ENCODE data around the gene FIS1. TPM values are rescaled to one million over a fixed set of nuclear protein-coding genes. Genes with fewer than 3 reads are reported as not detected.

Gene FIS1
- total RNA-seq, 1 donor from 2014 or later: 140 TPM

GRCh38 chr7:101232141-101232850 is 12.6 kb downstream of the FIS1 start:
- H3K9ac ChIP-seq (ENCODE audit: low read length): no peak overlapping the region
- FAIRE-seq: no peak
- H2AFZ ChIP-seq (ENCODE audit: low read depth, low read length): no peak overlapping the region
- Mint-ChIP-seq H3K27ac (ENCODE audit: unreplicated experiment) (peak overlapping the region; percentile 8), H3K9me3 (ENCODE audit: unreplicated experiment) (no peaks in the 10 kb centered on the region), H3K4me1 (ENCODE audit: low read depth, unreplicated experiment) (peaks cover 2% of the 10 kb centered on the region), H3K36me3 (ENCODE audit: low read depth, unreplicated experiment) (peaks cover 15% of the 10 kb centered on the region), H3K27me3 (ENCODE audit: low read depth, unreplicated experiment) (no peaks in the 10 kb centered on the region), H3K4me3 (ENCODE audit: unreplicated experiment) (no peak overlapping the region)
- H3K36me3 ChIP-seq (ENCODE audit: insufficient read depth, low read length): peaks cover 4% of the 10 kb centered on the region
- no peaks in the 10 kb centered on the region for H3K79me2 ChIP-seq (ENCODE audit: insufficient read depth, low read length)
- no peak overlapping the region for H3K4me3 ChIP-seq (ENCODE audit: insufficient read depth, low read depth, low read length)
- H3K9me3 ChIP-seq (ENCODE audit: insufficient read depth, low read depth, low read length): no peaks in the 10 kb centered on the region
- no peak overlapping the region for H3K27ac ChIP-seq (ENCODE audit: low read depth, low read length)
- H3K4me2 ChIP-seq (ENCODE audit: low read length): peak overlapping the region; percentile 62
- H3K27me3 ChIP-seq (ENCODE audit: insufficient read depth, low read length): no peaks in the 10 kb centered on the region
- peaks cover 29% of the 10 kb centered on the region for H4K20me1 ChIP-seq (ENCODE audit: insufficient read depth, low read length)
- no peak for DNase-seq (ENCODE audit: low read depth)
- peaks cover 9% of the 10 kb centered on the region for H3K4me1 ChIP-seq (ENCODE audit: insufficient read depth, low read length)
- TF ChIP-seq, protein P1, sequence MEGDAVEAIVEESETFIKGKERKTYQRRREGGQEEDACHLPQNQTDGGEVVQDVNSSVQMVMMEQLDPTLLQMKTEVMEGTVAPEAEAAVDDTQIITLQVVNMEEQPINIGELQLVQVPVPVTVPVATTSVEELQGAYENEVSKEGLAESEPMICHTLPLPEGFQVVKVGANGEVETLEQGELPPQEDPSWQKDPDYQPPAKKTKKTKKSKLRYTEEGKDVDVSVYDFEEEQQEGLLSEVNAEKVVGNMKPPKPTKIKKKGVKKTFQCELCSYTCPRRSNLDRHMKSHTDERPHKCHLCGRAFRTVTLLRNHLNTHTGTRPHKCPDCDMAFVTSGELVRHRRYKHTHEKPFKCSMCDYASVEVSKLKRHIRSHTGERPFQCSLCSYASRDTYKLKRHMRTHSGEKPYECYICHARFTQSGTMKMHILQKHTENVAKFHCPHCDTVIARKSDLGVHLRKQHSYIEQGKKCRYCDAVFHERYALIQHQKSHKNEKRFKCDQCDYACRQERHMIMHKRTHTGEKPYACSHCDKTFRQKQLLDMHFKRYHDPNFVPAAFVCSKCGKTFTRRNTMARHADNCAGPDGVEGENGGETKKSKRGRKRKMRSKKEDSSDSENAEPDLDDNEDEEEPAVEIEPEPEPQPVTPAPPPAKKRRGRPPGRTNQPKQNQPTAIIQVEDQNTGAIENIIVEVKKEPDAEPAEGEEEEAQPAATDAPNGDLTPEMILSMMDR (IDR thresholded peaks at IDR 0.05; ENCODE audit: insufficient read depth, low read depth, low read length): no peak
- TF ChIP-seq EZH2 (IDR thresholded peaks at IDR 0.05; ENCODE audit: insufficient read depth, low read length): no peak

- Histone ChIP-seq H4K20me1 (ENCODE audit: insufficient read depth, low read length) (peaks cover 25% of the 10 kb centered on the region), H3K4me3 (ENCODE audit: insufficient read depth, low read depth, low read length) (no peak overlapping the region), H3K4me1 (ENCODE audit: insufficient read depth, low read length) (peaks cover 9% of the 10 kb centered on the region), H3K27me3 (ENCODE audit: insufficient read depth, low read length) (no peaks in the 10 kb centered on the region), H2AFZ (ENCODE audit: low read depth, low read length) (no peak overlapping the region), H3K36me3 (ENCODE audit: insufficient read depth, low read length) (peaks cover 4% of the 10 kb centered on the region), H3K4me2 (ENCODE audit: low read length) (peak overlapping the region; percentile 62), H3K9me3 (ENCODE audit: insufficient read depth, low read depth, low read length) (no peaks in the 10 kb centered on the region), H3K79me2 (ENCODE audit: insufficient read depth, low read length) (no peaks in the 10 kb centered on the region), H3K9ac (ENCODE audit: low read length) (no peak overlapping the region), H3K27ac (ENCODE audit: low read depth, low read length) (no peak overlapping the region)
- no peaks in the 10 kb centered on the region for H3K27me3 Mint-ChIP-seq (ENCODE audit: low read depth, unreplicated experiment)
- H3K9me3 Mint-ChIP-seq (ENCODE audit: unreplicated experiment): no peaks in the 10 kb centered on the region
- FAIRE-seq (no peak), DNase-seq (ENCODE audit: low read depth) (no peak)
- peak overlapping the region; percentile 27 for H3K4me3 Mint-ChIP-seq (ENCODE audit: unreplicated experiment)
- TF ChIP-seq, protein P1 (IDR thresholded peaks at IDR 0.05; ENCODE audit: insufficient read depth, low read depth, low read length): no peak
- no peak for TF ChIP-seq EZH2 (IDR thresholded peaks at IDR 0.05; ENCODE audit: insufficient read depth, low read length)
- peaks cover 2% of the 10 kb centered on the region for H3K4me1 Mint-ChIP-seq (ENCODE audit: low read depth, unreplicated experiment)
- peaks cover 16% of the 10 kb centered on the region for H3K36me3 Mint-ChIP-seq (ENCODE audit: low read depth, unreplicated experiment)
- peak overlapping the region; percentile 8 for H3K27ac Mint-ChIP-seq (ENCODE audit: unreplicated experiment)
Observed at GRCh38 chr7:101231644-101232043, 13.2 kb downstream of the FIS1 start.

DNA sequence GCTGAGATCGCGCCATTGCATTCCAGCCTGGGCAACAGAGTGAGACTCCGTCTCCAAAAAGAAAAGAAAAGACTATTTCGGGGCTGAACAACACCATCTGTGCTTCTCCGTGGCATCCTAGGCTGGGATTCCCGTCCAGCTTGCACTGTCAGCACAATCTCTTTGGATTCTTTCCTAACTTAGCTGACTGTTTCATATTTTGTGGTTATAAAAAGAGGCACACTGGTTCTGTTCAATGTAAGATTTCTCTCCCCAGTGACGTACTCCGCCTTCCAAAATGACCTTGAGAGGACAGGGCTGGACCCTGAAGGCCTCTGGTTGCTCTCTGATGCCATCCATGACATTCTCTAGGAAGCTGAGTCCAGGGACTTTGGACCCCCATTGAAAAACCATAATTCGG is 18.2 kb downstream of the FIS1 start:
- TF ChIP-seq, protein P1 (IDR thresholded peaks at IDR 0.05; ENCODE audit: insufficient read depth, low read depth, low read length): no peak
- TF ChIP-seq EZH2 (IDR thresholded peaks at IDR 0.05; ENCODE audit: insufficient read depth, low read length): no peak
- Histone ChIP-seq H4K20me1 (ENCODE audit: insufficient read depth, low read length) (peaks cover 34% of the 10 kb centered on the region), H3K27ac (ENCODE audit: low read depth, low read length) (no peak overlapping the region), H3K79me2 (ENCODE audit: insufficient read depth, low read length) (peaks cover 11% of the 10 kb centered on the region), H3K4me3 (ENCODE audit: insufficient read depth, low read depth, low read length) (no peak overlapping the region), H3K27me3 (ENCODE audit: insufficient read depth, low read length) (no peaks in the 10 kb centered on the region), H2AFZ (ENCODE audit: low read depth, low read length) (no peak overlapping the region), H3K9me3 (ENCODE audit: insufficient read depth, low read depth, low read length) (no peaks in the 10 kb centered on the region), H3K36me3 (ENCODE audit: insufficient read depth, low read length) (peaks cover 16% of the 10 kb centered on the region), H3K4me1 (ENCODE audit: insufficient read depth, low read length) (peaks cover 2% of the 10 kb centered on the region), H3K9ac (ENCODE audit: low read length) (no peak overlapping the region), H3K4me2 (ENCODE audit: low read length) (no peak overlapping the region)
- no peaks in the 10 kb centered on the region for H3K27me3 Mint-ChIP-seq (ENCODE audit: low read depth, unreplicated experiment)
- no peak overlapping the region for H3K4me3 Mint-ChIP-seq (ENCODE audit: unreplicated experiment)
- peaks cover 2% of the 10 kb centered on the region for H3K4me1 Mint-ChIP-seq (ENCODE audit: low read depth, unreplicated experiment)
- H3K9me3 Mint-ChIP-seq (ENCODE audit: unreplicated experiment): no peaks in the 10 kb centered on the region
- DNase-seq (ENCODE audit: low read depth) (no peak), FAIRE-seq (no peak)
- no peak overlapping the region for H3K27ac Mint-ChIP-seq (ENCODE audit: unreplicated experiment)
- peaks cover 25% of the 10 kb centered on the region for H3K36me3 Mint-ChIP-seq (ENCODE audit: low read depth, unreplicated experiment)

Data from astrocyte (in vitro differentiated cells and primary cell).